ENCODE results near the gene PNLDC1.
A peak's percentile ranks its signal among the peaks of the same experiment; 100 is the strongest.

PNLDC1 gene, protein sequence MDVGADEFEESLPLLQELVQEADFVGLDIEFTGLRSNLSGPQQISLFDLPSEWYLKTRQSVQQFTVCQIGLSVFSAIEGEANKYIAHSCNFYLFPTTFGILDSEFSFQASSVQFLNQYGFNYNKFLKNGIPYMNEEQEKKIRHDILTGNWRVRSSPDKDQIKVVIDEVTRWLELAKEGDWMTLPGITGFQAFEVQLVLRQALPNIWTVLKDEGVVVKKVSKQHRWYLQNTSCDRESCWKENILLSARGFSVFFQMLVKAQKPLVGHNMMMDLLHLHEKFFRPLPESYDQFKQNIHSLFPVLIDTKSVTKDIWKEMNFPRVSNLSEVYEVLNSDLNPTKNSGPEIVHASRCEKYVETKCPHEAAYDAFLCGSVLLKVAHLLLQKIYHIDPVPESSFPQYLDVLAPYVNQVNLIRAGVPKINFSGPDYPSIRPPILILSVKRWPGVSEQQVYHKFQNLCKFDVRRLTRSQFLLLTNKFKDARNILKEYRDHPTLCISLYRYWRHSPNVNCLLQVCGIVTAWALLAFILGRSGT

DNA sequence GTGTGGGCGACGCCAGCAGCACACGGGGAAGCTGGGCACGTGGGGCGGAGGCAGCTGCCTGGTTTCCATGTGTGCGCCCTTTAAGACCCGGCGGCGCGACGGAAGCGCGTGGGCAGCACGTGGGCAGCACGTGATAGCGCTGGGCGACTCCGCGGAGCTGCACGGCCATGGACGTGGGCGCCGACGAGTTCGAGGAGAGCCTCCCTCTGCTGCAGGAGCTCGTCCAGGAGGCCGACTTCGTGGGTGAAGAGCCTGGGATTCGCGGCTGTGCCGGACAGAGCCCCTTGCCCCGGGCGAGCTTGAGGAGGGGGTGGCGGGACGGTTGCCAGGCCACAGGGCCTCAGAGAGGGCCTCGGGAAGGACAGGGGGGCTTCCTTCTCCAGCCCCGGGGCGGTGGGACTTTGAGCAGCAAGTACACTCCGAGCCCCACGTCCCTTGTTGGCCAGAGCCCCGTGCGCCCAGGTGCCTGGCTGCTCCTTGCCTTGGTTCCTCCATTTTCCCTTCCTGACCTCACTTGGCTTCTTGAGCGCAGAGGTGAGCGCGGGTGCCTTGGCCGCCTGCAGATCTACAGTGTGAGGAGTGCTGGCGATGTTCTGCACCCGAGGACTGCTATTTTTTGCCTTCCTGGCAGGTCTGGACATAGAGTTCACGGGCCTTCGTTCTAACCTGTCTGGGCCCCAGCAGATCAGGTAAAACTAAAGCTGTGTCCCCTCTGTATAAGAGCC, at the start of gene PNLDC1:
PNLDC1 (plus strand) TSS at position 136 of the 725 bp plus-strand sequence; CDS start at position 168, 32 bp downstream.
- no peak for DNase-seq

DNA sequence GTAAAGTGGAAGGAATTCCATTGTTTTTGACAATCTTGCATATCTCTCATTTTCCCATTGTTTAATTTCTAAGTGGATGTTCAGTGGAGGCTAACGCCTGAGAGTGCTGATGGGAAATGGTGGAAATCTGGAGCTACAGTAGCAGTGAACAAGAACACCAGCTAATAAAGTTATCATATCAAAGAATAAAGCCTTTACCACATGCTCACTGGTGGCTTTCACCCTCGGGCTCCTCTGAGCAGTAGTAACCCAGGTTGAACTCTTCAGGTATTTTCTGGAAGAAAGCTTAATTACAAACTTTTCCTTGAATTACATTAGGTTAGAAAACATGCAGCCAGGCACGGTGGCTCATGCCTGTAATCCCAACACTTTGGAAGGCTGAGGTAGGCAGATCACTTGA, 48.6 kb upstream of the PNLDC1 start:
- no peak for DNase-seq

DNA sequence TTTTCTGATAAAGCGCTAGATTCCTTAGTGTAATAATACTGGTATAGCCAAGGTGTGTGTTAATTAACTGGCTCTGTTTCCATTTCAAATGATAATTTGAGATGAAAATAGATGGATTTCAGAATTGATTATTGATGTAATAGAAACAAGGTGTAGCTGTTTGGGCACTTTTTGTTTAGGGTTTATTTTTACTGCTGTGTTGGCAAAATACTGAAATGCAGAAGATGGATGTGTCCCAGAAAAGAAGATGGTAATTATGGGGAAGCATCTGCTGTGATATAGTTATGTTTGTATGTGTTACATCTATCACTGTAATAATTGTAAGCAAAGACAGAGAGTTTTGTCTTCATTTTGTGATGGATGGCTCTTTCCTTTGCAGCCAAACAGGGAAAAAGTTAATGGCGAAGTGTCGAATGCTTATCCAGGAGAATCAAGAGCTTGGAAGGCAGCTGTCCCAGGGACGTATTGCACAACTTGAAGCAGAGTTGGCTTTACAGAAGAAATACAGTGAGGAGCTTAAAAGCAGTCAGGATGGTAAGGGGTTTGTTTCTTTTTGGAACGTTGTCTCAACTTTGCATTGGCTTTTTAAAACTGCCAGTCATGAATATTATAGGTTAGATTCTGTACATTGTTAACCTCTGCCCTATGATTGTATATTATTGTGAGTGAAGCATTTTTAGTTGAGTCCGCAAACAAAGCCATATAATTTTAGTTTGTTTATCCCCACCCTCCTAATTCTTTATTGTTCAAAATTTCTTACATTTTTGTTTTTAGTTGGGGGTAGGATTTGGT, 46.8 kb upstream of the PNLDC1 start:
- no peak for DNase-seq

DNA sequence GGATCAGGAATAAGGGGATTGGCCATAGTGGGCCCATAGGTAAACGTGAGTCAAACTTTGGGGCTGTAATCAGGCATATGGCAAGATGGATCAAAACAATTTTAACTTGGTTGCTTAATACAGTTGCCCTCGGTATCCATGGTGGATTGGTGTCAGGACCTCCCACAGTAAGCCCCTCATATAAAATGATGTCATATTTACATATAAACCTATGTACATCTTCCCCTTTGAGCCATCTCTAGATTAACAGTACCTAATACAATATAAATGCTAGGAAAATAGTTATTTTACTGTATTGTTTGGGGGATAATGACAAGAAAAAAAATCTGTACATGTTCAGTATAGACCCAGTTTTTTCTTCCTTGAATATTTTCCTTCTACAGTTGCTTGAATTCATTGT, 45.7 kb upstream of the PNLDC1 start:
- DNase-seq, result no peak

DNA sequence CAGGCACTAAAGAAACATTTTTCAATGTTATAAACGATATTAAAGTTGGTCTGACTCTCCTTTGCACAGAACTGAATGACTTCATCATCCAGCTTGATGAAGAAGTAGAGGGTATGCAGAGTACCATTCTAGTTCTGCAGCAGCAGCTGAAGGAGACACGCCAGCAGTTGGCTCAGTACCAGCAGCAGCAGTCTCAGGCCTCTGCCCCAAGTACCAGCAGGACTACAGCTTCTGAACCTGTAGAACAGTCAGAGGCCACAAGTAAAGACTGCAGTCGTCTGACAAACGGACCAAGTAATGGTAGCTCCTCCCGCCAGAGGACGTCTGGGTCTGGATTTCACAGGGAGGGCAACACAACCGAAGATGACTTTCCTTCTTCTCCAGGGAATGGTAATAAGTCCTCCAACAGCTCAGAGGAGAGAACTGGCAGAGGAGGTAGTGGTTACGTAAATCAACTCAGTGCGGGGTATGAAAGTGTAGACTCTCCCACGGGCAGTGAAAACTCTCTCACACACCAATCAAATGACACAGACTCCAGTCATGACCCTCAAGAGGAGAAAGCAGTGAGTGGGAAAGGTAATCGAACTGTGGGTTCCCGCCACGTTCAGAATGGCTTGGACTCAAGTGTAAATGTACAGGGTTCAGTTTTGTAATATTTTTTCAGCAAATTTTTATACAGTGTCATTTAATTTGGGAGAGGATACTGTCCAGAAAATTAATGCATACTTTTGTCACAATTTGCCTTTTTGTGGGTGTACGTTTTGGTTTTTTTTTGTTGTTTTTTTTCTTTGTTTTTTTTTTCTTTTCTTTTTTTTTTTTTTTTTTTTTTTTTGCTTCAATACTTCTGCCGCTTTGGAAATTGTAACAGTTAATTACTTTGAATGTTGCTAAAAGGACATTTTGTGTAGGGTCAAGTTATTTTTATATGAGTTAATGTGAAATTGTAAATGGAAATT, 44.8 kb upstream of the PNLDC1 start:
- no peak for DNase-seq

DNA sequence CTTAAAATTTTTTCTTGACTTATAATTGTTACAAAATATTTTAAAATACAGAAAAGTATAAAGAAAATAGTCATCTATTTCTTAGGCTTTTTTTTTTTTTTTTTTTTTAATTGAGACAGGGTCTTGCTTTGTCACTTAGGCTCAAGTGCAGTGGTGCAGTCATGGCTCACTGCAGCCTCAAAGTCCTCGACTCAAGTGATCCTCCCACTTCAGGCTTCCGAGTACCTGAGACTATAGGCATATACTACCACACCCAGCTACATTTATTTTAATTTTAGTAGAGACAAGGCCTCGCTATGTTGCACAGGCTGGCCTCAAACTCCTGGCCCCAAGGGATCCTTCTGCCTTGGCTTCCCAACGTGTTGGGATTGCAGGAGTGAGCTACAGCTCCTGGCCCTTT, 43.6 kb upstream of the PNLDC1 start:
- no peak for DNase-seq

DNA sequence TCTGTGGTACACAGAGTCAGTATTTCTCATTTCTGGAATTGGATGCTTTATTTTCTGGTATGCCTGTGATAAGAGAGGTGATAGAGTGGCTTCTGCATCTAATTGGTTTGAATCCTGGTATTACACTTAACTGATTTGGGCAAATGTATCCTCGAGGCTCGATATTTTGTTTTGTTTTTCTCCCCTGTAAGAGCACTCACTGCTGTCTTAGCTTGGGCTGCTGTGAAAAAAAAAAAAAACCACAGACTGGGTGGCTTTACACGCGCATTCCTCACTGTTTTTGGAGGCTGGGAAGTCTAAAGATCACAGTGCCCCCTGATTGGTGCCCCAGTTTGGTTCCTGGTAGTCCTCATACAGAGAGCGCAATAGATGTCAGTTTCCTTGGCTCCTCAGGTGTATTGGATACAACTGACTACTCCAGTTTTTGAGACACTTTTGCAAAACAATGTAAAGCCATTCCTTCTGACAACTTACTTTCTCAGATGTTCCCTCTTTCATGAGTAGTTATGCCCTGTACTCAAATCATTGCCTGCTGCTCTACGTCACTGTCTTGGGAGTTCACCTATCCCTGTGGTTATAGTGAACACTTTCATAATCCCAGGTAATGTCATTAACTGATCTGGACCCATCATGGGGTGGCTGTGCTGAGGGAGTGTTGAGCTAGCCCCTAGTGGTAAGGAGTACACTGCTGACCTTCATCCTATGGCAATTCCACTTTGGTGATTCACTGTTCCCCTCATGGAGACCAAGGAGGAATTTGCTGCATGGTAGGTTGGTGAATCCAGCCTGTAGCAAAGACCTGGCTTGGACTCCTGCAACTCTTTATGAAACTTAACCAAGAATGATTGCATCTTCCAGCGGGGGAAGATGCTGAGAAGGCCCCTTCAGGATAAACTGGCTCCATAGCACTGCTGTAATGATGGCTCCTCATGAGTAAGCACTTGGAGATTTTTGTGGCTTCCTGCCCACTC, 41.8 kb upstream of the PNLDC1 start:
- DNase-seq, result no peak

DNA sequence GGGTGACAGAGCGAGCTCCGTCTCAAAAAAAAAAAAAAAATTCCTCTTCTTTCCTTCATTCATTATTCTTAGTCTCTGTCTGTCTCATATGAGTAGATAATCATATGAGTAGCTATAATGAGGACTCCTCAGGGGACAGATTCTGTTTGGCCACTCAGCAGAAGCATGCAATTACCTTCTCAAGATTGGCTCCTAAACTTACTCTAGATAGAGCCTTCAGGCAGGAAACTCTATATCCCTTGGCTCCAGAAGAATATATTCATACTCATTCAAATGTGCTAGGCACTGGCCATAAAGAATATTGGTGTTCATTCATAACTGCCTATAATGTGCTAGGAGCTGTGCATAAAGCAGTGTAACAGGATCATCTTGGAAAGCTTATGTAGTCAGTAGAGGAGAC, 40.4 kb upstream of the PNLDC1 start:
- DNase-seq, result no peak

DNA sequence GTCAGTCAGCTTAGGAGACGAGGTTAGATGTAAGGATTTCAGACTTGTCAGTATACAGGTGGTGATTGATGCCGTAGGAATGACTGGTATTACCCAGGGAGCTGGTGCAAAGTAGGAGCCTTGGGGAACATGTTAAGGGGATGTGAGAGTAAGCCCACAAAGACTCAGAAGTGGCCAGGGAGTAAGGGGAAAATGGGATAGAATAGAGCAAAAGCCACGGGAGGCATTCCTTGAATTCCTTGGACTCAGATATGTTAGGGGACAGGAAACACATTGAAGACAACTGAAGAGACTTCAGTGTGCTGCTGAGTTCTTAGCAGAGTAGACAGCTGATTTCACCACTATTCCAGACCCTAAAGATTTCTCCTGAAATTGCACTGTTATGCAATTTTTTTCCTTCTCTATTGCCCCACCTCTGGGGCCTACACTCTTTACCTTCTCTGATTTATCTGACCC, 39.4 kb upstream of the PNLDC1 start:
- DNase-seq, result no peak

DNA sequence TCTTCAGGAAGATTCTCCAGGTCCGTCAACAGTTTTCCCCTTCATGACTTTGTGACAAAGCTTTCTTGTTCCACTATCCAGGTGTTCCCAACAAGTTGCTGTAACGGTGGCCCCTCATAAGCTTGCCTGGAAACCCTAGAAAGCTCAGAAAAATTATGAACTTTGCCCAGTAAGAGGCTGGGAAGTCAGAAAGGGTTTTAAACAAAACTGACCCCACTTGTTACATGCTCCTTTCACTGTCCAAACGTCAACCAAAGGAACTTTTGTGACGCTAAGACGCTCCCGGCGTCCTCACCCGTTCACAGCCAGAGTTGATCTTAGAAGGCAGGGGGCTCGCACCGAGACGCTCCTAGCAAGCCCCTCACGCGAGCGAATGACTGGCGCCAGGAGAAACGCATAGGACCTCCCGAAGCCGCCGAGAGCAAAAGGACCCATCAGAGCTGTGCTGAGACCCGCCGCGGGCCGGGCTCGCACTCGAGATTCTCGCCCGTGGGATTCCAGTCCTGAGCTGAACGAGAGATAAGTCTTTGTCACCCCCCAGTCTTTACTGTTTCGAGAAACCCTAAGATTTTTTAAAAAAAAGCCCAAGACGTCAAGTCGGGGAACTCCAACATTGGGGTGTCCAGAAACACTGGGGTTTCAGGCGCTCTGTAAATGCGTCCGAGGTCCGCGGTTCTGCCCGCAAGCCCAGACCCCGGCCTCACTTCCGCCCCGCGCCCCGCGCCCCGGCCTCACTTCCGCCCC, 38.8 kb upstream of the PNLDC1 start:
- DNase-seq, result no peak

DNA sequence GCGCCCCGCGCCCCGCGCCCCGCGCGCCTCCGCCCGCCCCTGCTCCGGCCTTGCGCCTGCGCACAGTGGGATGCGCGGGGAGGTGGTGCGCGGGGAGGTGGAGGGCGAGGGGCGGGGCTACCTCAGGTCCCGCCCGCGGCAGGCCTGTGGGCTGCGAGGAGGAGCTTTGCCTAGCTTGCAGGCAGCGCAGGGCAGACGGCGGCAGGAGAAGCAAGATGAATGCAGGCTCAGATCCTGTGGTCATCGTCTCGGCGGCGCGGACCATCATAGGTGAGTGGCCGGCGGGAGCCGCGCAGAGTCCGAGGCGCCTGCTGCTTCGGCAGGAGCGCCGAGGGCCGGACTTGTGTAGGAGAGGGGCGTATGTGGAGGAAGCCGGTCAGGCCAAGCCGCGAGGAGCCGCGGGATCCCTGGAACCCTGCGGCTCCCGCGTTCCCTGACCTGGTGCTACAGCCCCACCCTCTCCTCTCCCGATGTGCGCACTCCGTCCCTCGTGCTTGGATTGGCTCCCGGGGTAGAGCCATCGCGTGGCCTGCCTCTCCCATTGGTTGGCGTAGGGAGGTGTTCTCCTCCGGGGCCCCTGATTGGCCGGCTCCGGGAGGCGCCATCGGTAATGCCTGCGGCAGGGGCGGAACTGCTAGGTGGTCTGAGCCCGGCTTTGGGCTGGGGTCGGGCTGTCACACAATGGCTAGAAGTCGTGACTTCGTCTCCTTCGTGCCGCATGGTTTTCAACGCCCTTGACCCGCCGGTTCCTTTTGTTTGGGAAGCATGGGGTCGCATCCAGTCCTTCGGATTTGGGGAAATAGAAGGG, 38.0 kb upstream of the PNLDC1 start, which contains the start of gene ACAT2:
ACAT2 (plus strand) TSS at position 173 of the 808 bp plus-strand sequence; CDS start at position 216, 43 bp downstream.
- DNase-seq, result peak; percentile 96

DNA sequence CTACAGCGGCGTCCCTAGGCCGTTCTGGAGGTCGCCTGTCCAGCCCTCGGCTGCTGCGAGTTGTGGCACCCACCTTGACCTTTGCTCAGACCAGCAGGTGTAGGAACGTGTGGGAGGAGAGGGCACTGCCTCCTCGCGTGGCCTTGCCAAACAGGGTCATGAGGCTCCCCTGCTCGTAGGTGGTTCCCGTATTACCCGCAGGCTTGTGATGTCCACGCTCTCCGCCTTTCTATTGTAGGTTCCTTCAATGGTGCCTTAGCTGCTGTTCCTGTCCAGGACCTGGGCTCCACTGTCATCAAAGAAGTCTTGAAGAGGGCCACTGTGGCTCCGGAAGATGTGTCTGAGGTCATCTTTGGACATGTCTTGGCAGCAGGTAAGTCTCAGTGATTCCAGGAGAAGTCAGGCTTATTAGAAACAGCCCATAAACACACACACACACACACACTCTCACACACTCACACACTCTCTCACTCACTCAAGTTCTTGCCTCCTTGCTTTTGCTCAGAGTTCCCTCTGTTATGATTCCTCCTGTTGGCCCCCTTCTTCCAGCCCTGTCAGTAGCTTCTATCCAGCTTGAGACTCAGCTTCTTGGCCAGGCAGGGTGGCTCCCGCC, 37.3 kb upstream of the PNLDC1 start:
- DNase-seq, result peak; percentile 12

DNA sequence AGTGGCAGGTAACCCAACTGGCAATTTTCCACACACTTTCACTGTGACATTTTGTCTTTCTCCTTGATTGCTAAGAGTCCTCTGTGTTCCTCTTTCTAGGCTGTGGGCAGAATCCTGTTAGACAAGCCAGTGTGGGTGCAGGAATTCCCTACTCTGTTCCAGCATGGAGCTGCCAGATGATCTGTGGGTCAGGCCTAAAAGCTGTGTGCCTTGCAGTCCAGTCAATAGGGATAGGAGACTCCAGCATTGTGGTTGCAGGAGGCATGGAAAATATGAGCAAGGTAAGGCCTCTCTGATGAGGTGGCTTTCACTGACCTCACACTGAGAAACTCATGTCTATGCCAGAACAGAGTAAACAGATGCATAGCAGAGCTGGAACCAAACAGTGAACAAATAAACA, 33.2 kb upstream of the PNLDC1 start:
- no peak for DNase-seq

DNA sequence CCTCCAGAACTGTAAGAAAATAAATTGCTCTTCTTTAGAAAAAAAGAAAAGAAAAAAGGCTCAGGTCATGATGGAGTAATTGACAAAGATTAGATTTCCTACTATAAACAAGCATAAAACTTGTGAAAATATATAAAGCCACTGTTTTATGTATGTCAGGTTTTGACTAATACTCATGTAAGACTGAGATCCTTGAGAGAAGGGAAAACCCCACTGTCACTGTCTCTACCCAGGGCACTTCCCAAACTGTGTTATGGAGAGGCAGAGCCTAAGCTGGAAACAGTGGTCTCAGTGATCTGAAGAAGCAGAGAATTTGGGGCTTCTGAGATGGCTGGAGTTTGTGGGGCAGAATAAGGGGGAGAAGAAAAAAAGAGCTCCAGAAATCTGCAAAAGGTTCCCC, 30.6 kb upstream of the PNLDC1 start:
- DNase-seq, result no peak

DNA sequence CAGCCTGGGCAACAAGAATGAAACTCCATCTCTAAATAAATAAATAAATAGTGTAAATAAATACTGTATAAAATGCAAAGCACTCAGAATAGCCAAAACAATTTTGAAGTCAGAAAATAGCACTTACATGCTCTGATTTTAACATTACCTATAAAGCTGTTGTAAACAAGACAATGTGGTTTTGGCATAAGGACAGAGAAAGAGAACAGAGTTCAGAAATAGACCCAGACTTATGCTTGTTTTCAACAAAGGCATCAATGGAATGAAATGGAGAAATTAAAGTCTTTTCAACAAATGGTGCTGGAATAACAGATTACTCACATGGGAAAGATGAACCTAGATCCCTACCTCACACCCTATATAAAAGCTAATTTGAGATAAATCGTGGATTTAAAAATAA, 27.9 kb upstream of the PNLDC1 start:
- DNase-seq, result no peak

DNA sequence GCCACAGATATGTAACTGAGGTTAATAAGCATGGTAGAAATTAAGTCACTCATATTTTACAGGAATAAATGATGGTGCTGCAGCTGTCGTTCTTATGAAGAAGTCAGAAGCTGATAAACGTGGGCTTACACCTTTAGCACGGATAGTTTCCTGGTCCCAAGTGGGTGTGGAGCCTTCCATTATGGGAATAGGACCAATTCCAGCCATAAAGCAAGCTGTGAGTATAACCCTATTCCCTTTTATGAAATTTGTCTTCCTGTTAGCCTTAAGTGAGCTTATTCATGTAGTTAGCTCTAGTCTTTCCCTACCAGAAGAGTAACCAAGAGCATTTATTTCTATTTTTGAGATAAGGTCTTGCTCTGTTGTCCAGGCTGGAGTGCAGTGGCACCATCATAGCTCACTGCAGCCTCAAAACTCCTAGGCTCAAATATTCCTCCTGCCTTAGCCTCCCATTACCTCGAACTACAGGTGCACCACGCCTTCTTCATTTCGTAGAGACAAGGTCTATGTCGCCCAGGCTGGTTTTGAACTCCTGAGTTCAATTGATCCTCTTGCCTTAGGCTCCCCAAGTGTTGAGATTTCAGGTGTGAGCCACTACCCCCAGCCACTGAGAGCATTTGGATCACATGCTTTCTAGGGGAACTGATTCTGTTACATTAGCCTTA, 22.7 kb upstream of the PNLDC1 start:
- DNase-seq, result no peak

DNA sequence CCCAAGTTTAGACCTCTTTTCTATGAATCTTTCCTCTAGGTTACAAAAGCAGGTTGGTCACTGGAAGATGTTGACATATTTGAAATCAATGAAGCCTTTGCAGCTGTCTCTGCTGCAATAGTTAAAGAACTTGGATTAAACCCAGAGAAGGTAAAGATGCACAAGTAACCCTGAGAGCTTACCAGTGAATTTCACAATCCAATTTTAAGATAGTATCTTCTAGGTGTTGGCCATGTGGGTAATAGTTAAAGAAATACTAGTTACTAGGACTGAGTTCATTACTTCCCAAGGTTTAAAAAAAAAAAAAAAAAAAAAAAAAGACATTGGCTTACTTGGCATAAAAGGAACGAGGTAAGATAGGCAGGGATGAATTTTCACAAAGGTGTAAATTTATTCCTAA, 21.9 kb upstream of the PNLDC1 start:
- DNase-seq, result no peak

DNA sequence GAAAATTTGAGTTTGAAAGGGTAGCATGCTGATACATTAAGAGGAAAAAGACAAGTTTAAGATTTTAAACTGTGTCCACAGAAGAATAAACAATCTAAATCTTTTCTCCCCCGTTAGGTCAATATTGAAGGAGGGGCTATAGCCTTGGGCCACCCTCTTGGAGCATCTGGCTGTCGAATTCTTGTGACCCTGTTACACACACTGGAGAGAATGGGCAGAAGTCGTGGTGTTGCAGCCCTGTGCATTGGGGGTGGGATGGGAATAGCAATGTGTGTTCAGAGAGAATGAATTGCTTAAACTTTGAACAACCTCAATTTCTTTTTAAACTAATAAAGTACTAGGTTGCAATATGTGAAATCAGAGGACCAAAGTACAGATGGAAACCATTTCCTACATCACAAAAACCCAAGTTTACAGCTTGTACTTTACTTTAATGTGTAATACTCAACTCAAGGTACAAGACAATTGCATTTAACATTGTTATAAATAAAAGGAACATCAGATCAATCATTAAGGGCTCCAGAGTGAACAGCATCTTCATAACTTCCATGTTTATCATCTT, 21.5 kb upstream of the PNLDC1 start:
- no peak for DNase-seq
